Hepatocyte (in vitro differentiated cells): Measurements from ENCODE around the gene ANK2. TPM values are rescaled to one million over a fixed set of nuclear protein-coding genes. Genes with fewer than 3 reads are reported as not detected.

Experiments used
- DNase-seq: peaks from one replicate; pipeline ENCODE4 v3.0.0-alpha.2; 2016; ENCODE audit warnings: low spot score
- H2AFZ ChIP-seq: fragments of 200-600 bp; sonication (generic); 2 replicates; pipeline ENCODE4 v1.6.0; 2016; ENCODE audit warnings: antibody characterized with exemption, mild to moderate bottlenecking
- H3K27ac ChIP-seq: fragments of 200-600 bp; sonication (generic); 2 replicates; pipeline ENCODE4 v1.5.1; 2016; ENCODE audit warnings: mild to moderate bottlenecking
- H3K27me3 ChIP-seq: fragments of 200-600 bp; sonication (generic); 2 replicates; pipeline ENCODE4 v1.6.1; 2016
- H3K36me3 ChIP-seq: fragments of 200-600 bp; sonication (generic); replicated peaks from 2 replicates; pipeline ENCODE4 v1.5.1; 2016; ENCODE audit warnings: low read depth; ENCODE audit not compliant: insufficient read depth
- H3K4me1 ChIP-seq: fragments of 200-600 bp; sonication (generic); 2 replicates; pipeline ENCODE4 v1.5.1; 2016; ENCODE audit warnings: mild to moderate bottlenecking, moderate library complexity; ENCODE audit not compliant: insufficient read depth
- H3K4me2 ChIP-seq: fragments of 200-600 bp; sonication (generic); 2 replicates; pipeline ENCODE4 v1.6.0; 2016
- H3K4me3 ChIP-seq: fragments of 200-600 bp; sonication (generic); 2 replicates; pipeline ENCODE4 v1.5.1; 2016; ENCODE audit warnings: mild to moderate bottlenecking
- H3K79me2 ChIP-seq: fragments of 200-600 bp; sonication (generic); 2 replicates; pipeline ENCODE4 v1.6.0; 2017; ENCODE audit warnings: mild to moderate bottlenecking
- H3K9me2 ChIP-seq: fragments of 200-600 bp; sonication (generic); replicated peaks from 2 replicates; pipeline ENCODE4 v1.6.0; 2017; ENCODE audit warnings: mild to moderate bottlenecking; ENCODE audit not compliant: insufficient read depth
- H3K9me3 ChIP-seq: fragments of 200-600 bp; sonication (generic); 2 replicates; pipeline ENCODE4 v1.5.1; 2016; ENCODE audit warnings: low read depth, mild to moderate bottlenecking
- H4K20me1 ChIP-seq: fragments of 200-600 bp; sonication (generic); 2 replicates; pipeline ENCODE4 v1.6.0; 2016; ENCODE audit warnings: mild to moderate bottlenecking; ENCODE audit not compliant: insufficient read depth, poor library complexity, severe bottlenecking
- EZH2 ChIP-seq: fragments of 200-600 bp; sonication (generic); IDR thresholded peaks from 2 replicates; pipeline ENCODE4 v1.6.1; 2016; ENCODE audit warnings: antibody characterized with exemption, mild to moderate bottlenecking, borderline replicate concordance
- EZH2phosphoT487 ChIP-seq: fragments of 200-600 bp; sonication (generic); IDR thresholded peaks from one replicate; pipeline ENCODE4 v1.6.1; 2018; ENCODE audit warnings: antibody characterized with exemption, mild to moderate bottlenecking, low read depth, moderate library complexity; ENCODE audit not compliant: unreplicated experiment, severe bottlenecking
- WGBS: methylation state at CpG from one replicate; pipeline ENCODE4 v1.1.6; 2016; ENCODE audit warnings: low lambda C conversion rate; ENCODE audit errors: missing lambda C conversion rate; 5-methylcytosine and 5-hydroxymethylcytosine counted together
- polyA plus RNA-seq: library from polyadenylated mRNA; unstranded; fragments of >200 nt; fragmentation: Nextera tagmentation; extraction: Ambion mirVana; gene quantifications from 2 replicates; pipeline ENCODE4 v1.2.1, GENCODE V29; 2016
- total RNA-seq: library from RNA; depleted of rRNA; stranded (reverse); fragments of >200 nt; gene quantifications from 2 replicates; pipeline ENCODE4 v1.2.3, GENCODE V29; 2014
- TF ChIP-seq, protein P1 (sequence below): fragments of 200-600 bp; sonication (generic); IDR thresholded peaks from 2 replicates; pipeline ENCODE4 v1.5.1; 2016; ENCODE audit warnings: antibody characterized with exemption, mild to moderate bottlenecking; ENCODE audit not compliant: poor library complexity

ANK2 gene
- total and polyA plus RNA-seq, 2 experiments from 2014 or later, result 3.6 to 17.5 TPM

GRCh38 chr4:113025416-113025815 lies 24.0 kb upstream of the ANK2 start:
- Histone ChIP-seq H3K27me3 (no peaks in the 10 kb centered on the region), H3K9me3 (no peaks in the 10 kb centered on the region), H4K20me1 (no peaks in the 10 kb centered on the region), H3K4me1 (no peaks in the 10 kb centered on the region), H3K27ac (no peak overlapping the region), H3K36me3 (no peaks in the 10 kb centered on the region), H2AFZ (no peak overlapping the region), H3K4me3 (no peak overlapping the region), H3K79me2 (no peaks in the 10 kb centered on the region), H3K4me2 (no peak overlapping the region), H3K9me2 (no peaks in the 10 kb centered on the region)
- WGBS, result 96% methylated on average over 1 of the region's 1 CpG
- TF ChIP-seq EZH2phosphoT487 (no peak), EZH2 (no peak)
- TF ChIP-seq, protein P1, sequence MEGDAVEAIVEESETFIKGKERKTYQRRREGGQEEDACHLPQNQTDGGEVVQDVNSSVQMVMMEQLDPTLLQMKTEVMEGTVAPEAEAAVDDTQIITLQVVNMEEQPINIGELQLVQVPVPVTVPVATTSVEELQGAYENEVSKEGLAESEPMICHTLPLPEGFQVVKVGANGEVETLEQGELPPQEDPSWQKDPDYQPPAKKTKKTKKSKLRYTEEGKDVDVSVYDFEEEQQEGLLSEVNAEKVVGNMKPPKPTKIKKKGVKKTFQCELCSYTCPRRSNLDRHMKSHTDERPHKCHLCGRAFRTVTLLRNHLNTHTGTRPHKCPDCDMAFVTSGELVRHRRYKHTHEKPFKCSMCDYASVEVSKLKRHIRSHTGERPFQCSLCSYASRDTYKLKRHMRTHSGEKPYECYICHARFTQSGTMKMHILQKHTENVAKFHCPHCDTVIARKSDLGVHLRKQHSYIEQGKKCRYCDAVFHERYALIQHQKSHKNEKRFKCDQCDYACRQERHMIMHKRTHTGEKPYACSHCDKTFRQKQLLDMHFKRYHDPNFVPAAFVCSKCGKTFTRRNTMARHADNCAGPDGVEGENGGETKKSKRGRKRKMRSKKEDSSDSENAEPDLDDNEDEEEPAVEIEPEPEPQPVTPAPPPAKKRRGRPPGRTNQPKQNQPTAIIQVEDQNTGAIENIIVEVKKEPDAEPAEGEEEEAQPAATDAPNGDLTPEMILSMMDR, result no peak
- no peak for DNase-seq

- WGBS, result 95% methylated on average over 2 of the region's 2 CpGs
- Histone ChIP-seq H3K4me1 (no peaks in the 10 kb centered on the region), H3K4me2 (no peak overlapping the region), H2AFZ (no peak overlapping the region), H3K79me2 (no peaks in the 10 kb centered on the region), H3K36me3 (no peaks in the 10 kb centered on the region), H4K20me1 (no peaks in the 10 kb centered on the region), H3K9me2 (no peaks in the 10 kb centered on the region), H3K27me3 (no peaks in the 10 kb centered on the region), H3K9me3 (no peaks in the 10 kb centered on the region), H3K4me3 (no peak overlapping the region), H3K27ac (no peak overlapping the region)
- TF ChIP-seq EZH2, result no peak
- TF ChIP-seq, protein P1, result no peak
- no peak for DNase-seq
Measured at GRCh38 chr4:113026556-113026955, 22.9 kb upstream of the ANK2 start.

- Histone ChIP-seq H3K79me2 (no peaks in the 10 kb centered on the region), H3K9me3 (no peaks in the 10 kb centered on the region), H3K36me3 (no peaks in the 10 kb centered on the region), H3K4me3 (no peak overlapping the region), H2AFZ (no peak overlapping the region), H4K20me1 (no peaks in the 10 kb centered on the region), H3K27ac (no peak overlapping the region), H3K4me1 (no peaks in the 10 kb centered on the region), H3K9me2 (no peaks in the 10 kb centered on the region), H3K27me3 (no peaks in the 10 kb centered on the region), H3K4me2 (no peak overlapping the region)
- DNase-seq, result peak; percentile 14
- TF ChIP-seq, protein P1, result no peak
- TF ChIP-seq EZH2 (no peak), EZH2phosphoT487 (no peak)
- WGBS, result 73% methylated on average over 2 of the region's 2 CpGs
Measured at GRCh38 chr4:113028074-113028473, 21.4 kb upstream of the ANK2 start.

DNA sequence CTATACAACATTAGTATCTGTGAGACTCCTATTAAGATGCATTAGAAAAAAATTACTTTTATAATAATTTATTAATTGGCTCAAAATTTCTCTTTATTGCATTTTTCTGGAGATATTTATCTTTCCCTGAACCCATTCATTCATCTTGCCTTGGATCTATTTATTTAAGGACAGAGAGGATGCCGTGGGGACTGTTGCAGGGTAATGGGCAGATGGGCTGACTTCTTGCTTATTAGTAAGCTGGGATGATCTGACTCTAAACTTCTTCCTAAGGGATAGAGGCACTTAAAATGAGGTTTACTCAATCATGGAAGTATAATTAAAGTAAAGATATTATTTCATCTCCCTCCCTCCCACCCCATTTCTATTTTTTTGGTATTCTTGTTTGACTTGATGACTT lies 18.2 kb upstream of the ANK2 start:
- Histone ChIP-seq H2AFZ (no peak overlapping the region), H3K27ac (no peak overlapping the region), H3K4me2 (no peak overlapping the region), H3K79me2 (no peaks in the 10 kb centered on the region), H3K9me3 (no peaks in the 10 kb centered on the region), H3K4me3 (no peak overlapping the region), H3K27me3 (no peaks in the 10 kb centered on the region), H4K20me1 (no peaks in the 10 kb centered on the region), H3K9me2 (no peaks in the 10 kb centered on the region), H3K4me1 (no peaks in the 10 kb centered on the region), H3K36me3 (no peaks in the 10 kb centered on the region)
- TF ChIP-seq, protein P1, result no peak
- TF ChIP-seq EZH2 (no peak), EZH2phosphoT487 (no peak)
- DNase-seq, result no peak
- WGBS, result 50% methylated on average over 1 of the region's 1 CpG
